HG03432 (cell line): ENCODE measurements around the gene RPL4.

Experiments
- ATAC-seq: cut with Tn5 transposase; IDR thresholded peaks from one replicate; pipeline ENCODE4 v1.9.1; 2021; ENCODE audit warnings: mild to moderate bottlenecking, moderate library complexity; ENCODE audit not compliant: unreplicated experiment

The RPL4 gene

GRCh38 chr15:66459818-66460615, 44.6 kb downstream of the RPL4 start:
- no peak for ATAC-seq

DNA sequence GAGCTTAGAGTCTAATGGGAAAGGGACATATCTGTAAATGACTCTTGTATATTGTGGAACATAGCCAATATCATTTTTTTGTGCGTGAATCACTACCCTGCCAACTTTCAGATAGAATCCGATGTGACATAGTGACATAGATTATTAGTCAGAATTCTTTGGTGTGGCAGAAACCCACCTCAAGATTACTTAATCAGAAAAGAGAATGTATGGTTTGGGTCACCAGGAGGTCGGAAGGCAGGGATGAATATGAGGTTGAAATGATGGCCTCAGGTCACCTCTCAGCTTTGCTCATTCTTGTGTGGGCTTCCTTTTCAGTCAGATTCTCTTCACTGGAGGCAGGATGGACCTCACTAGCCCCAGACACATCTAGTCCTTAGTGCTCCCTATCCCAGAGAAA, 48.4 kb downstream of the RPL4 start:
- ATAC-seq, result no peak

DNA sequence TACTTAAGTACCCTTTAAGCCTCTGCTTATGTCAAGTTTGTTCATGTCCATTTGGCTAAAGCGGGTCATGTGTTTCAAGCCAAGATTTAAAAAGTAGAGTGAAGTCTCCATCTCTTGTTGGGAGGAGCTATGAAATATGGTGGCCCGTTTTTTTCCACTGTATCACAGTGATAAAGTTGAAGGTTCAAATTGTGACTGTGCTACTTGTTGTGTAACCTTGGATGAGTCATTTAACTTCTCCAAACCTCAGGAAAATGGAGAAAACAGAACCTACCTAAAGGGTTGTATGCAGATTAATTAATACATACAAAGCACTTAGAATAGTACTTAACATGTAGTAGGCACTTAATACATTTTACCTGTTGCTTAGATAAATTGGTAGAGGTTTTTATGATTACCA, 50.5 kb downstream of the RPL4 start:
- no peak for ATAC-seq

GRCh38 chr15:66452971-66453580, 51.6 kb downstream of the RPL4 start:
- no peak for ATAC-seq

DNA sequence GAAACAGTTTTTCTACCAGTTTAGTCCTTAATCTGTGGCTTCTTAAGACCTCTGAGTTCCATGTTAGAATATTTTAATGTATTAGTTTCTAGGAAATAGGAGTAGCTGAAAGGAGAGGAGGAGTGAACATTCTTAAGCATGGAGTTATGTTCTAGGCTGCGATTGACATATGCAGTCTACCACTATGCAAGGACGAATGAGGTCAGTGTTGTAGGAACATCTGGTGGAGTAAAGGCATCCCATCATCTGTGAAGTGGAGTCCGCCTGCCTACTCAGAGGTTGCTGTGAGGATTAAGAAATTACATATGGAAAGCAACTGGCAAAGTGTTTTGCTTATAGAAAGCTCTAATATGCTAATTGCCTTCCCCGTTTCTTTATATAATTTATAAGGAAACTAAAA, 52.2 kb downstream of the RPL4 start:
- no peak for ATAC-seq
